ENCODE results near the gene FBXW8. TPM values are rescaled to one million over a fixed set of nuclear protein-coding genes. Genes with fewer than 3 reads are reported as not detected.
A peak's percentile ranks its signal among the peaks of the same experiment; 100 is the strongest.

FBXW8 gene
- total RNA-seq, 1 donor: 24.6 TPM

GRCh38 chr12:116870306-116870705, 40.4 kb upstream of the FBXW8 start:
- TF ChIP-seq CTCF (IDR thresholded peaks at IDR 0.05; ENCODE audit: insufficient read depth, low read depth, low read length): no peak
- DNase-seq (ENCODE audit: low read depth): no peak
- H3K4me3 ChIP-seq (ENCODE audit: low read depth, low read length): no peak overlapping the region

- no peak for TF ChIP-seq CTCF (IDR thresholded peaks at IDR 0.05; ENCODE audit: insufficient read depth, low read depth, low read length)
- DNase-seq (ENCODE audit: low read depth): no peak
- no peak overlapping the region for H3K4me3 ChIP-seq (ENCODE audit: low read depth, low read length)
Observed at GRCh38 chr12:116874324-116874995, 36.3 kb upstream of the FBXW8 start.

GRCh38 chr12:116876151-116876869, 34.4 kb upstream of the FBXW8 start:
- TF ChIP-seq CTCF (IDR thresholded peaks at IDR 0.05; ENCODE audit: insufficient read depth, low read depth, low read length): no peak
- H3K4me3 ChIP-seq (ENCODE audit: low read depth, low read length): no peak overlapping the region
- DNase-seq (ENCODE audit: low read depth): no peak

- no peak for TF ChIP-seq CTCF (IDR thresholded peaks at IDR 0.05; ENCODE audit: insufficient read depth, low read depth, low read length)
- peak; percentile 13 for DNase-seq (ENCODE audit: low read depth)
- no peak overlapping the region for H3K4me3 ChIP-seq (ENCODE audit: low read depth, low read length)
Observed at GRCh38 chr12:116878567-116879508, 31.9 kb upstream of the FBXW8 start.

- TF ChIP-seq CTCF (IDR thresholded peaks at IDR 0.05; ENCODE audit: insufficient read depth, low read depth, low read length): no peak
- H3K4me3 ChIP-seq (ENCODE audit: low read depth, low read length): no peak overlapping the region
- DNase-seq (ENCODE audit: low read depth): no peak
Observed at GRCh38 chr12:116879509-116880212, 31.1 kb upstream of the FBXW8 start.

- no peak overlapping the region for H3K4me3 ChIP-seq (ENCODE audit: low read depth, low read length)
- peak; percentile 24 for DNase-seq (ENCODE audit: low read depth)
- no peak for TF ChIP-seq CTCF (IDR thresholded peaks at IDR 0.05; ENCODE audit: insufficient read depth, low read depth, low read length)
Observed at GRCh38 chr12:116880213-116880816, 30.4 kb upstream of the FBXW8 start.

Measured in fibroblast of villous mesenchyme (primary cell).